PC-9 (cell line): Measurements from ENCODE around the gene BLZF1.

Experiments used
- CTCF ChIP-seq: fragments of 200-600 bp; sonication (generic); conservative IDR thresholded peaks from 2 replicates; pipeline ENCODE4 v1.6.1; 2017; ENCODE audit warnings: mixed run types, antibody characterized with exemption, mild to moderate bottlenecking, moderate library complexity
- EZH2 ChIP-seq: fragments of 200-600 bp; sonication (generic); IDR thresholded peaks from 2 replicates; pipeline ENCODE4 v1.8.0; 2017; ENCODE audit warnings: antibody characterized with exemption, low read depth

DNA sequence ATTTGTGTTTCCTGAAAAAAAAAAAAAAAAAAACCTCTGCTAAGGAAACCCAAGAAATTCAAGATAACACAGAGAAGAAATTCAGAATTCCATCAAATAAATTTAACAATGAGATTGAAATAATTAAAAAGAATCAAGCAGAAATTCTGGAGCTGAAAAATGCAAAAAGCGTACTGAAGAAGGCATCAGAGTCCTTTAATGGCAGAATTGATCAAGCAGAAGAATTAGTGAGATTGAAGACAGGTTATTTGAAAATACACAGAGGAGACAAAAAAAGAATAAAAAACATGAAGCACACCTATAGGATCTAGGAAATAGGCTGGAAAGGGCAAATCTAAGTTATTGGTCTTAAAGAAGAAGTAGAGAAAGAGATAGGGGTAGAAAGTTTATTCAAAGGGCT, 38.6 kb upstream of the BLZF1 start:
- TF ChIP-seq CTCF (no peak), EZH2 (no peak)
